Brain microvascular endothelial cell (primary cell): ENCODE data around the gene ASB9.
"Not testable (repeated sequence)": the region's sequence is repeated elsewhere in the genome, so short reads cannot be mapped to it uniquely, and the experiment has no call there.

Experiments
- DNase-seq: peaks from one replicate; pipeline ENCODE4 v3.0.0-alpha.2; 2020
- H3K27ac ChIP-seq: fragments of 250-450 bp; sonication (Bioruptor Pico); 2 replicates; pipeline ENCODE4 v1.5.1; 2020; ENCODE audit warnings: mild to moderate bottlenecking, moderate library complexity
- H3K27me3 ChIP-seq: fragments of 250-450 bp; sonication (Bioruptor Pico); replicated peaks from 2 replicates; pipeline ENCODE4 v1.5.1; 2020; ENCODE audit warnings: mild to moderate bottlenecking
- H3K36me3 ChIP-seq: fragments of 250-450 bp; sonication (Bioruptor Pico); replicated peaks from 2 replicates; pipeline ENCODE4 v1.5.1; 2020; ENCODE audit warnings: mild to moderate bottlenecking
- H3K4me3 ChIP-seq: 2 replicates; pipeline ENCODE4 v1.5.1; 2011; ENCODE audit warnings: low read depth, mild to moderate bottlenecking, control low read depth, low read length, moderate library complexity
- in situ Hi-C: cut with HindIII; loops from 2 replicates; pipeline ENCODE4 v1.10.0; 2017; ENCODE audit warnings: low sequenced_read_pairs, low pct_ligation_motif_present
- TF ChIP-seq, protein P1 (sequence below): IDR thresholded peaks from 2 replicates; pipeline ENCODE4 v1.5.1; 2011; ENCODE audit warnings: low read depth, mild to moderate bottlenecking, moderate library complexity, low read length, control low read depth, inconsistent platforms; ENCODE audit errors: missing control alignments

Gene ASB9

DNA sequence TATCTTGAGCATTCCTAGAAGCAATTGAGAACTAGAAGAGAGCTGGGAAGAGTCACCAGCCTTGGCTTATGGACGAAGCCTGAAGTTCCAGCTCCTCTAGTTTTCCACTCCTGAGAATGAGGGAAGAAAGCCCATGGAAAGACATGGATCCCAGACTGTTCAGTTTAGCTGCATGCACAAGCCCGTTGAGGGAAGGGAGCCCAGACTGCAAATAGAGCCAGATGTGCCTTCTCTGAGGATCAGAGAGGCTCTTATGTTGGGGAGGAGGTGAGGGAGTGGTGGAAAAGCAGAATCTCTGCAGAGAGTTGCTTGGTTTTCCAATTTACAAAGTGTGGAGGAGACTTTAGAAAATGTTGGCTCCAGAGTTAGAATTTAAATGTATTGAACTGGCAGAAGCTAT lies 69.0 kb downstream of the ASB9 start:
- no peaks in the 10 kb centered on the region for H3K36me3 ChIP-seq
- no peak overlapping the region for H3K27ac ChIP-seq
- TF ChIP-seq, protein P1, sequence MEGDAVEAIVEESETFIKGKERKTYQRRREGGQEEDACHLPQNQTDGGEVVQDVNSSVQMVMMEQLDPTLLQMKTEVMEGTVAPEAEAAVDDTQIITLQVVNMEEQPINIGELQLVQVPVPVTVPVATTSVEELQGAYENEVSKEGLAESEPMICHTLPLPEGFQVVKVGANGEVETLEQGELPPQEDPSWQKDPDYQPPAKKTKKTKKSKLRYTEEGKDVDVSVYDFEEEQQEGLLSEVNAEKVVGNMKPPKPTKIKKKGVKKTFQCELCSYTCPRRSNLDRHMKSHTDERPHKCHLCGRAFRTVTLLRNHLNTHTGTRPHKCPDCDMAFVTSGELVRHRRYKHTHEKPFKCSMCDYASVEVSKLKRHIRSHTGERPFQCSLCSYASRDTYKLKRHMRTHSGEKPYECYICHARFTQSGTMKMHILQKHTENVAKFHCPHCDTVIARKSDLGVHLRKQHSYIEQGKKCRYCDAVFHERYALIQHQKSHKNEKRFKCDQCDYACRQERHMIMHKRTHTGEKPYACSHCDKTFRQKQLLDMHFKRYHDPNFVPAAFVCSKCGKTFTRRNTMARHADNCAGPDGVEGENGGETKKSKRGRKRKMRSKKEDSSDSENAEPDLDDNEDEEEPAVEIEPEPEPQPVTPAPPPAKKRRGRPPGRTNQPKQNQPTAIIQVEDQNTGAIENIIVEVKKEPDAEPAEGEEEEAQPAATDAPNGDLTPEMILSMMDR = no peak
- no peaks in the 10 kb centered on the region for H3K27me3 ChIP-seq
- DNase-seq = no peak
- H3K4me3 ChIP-seq = no peak overlapping the region
- in situ Hi-C loops = no loop called here

DNA sequence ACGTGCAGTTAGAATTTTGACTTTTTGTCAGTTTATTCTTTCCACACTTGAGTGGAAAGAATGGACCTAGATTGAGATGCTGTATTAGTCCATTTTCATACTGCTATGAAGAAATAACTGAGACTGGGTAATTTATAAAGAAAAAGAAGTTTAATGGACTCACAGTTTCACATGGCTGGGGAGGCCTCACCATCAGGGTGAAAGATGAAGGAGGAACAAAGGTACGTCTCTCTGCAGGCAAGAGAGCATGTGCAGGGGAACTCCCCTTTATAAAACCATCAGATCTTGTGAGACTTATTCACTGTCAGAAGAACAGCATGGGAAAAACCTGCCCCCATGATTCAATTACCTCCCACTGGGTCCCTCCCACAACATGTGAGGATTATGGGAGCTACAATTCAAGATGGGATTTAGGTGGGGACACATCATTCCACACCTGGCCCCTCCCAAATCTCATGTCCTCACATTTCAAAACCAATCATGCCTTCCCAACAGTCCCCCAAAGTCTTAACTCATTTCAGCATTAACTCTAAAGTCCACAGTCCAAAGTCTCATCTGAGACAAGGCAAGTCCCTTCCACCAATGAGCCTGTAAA lies 71.2 kb downstream of the ASB9 start:
- H3K4me3 ChIP-seq, H3K27me3 ChIP-seq, H3K36me3 ChIP-seq, H3K27ac ChIP-seq, in situ Hi-C loops, DNase-seq: not testable (repeated sequence)

DNA sequence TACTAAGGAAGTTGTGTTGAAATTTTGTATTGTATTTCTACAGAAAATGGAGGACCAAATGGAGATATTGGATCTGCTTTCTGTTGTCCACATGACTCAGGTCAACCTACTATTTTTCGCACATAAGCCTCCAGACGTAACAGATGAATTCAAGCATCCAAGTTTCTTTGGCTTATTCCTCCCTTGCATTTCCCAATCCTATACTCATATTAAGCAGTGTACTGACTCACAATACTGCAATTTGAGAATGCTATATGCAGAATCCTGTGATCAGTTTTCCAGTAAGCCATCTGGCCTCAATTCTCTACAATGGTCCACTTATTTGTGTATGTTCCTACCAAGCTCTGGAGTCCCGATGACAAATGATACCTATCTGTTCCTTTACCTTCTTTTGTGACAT lies 75.7 kb downstream of the ASB9 start:
- Histone ChIP-seq H3K4me3 (no peak overlapping the region), H3K36me3 (no peaks in the 10 kb centered on the region), H3K27me3 (no peaks in the 10 kb centered on the region), H3K27ac (no peak overlapping the region)
- TF ChIP-seq, protein P1 = no peak
- in situ Hi-C loops = no loop called here
- no peak for DNase-seq
